Measurements from ENCODE around the gene ADAMTS20. TPM values are rescaled to one million over a fixed set of nuclear protein-coding genes. Genes with fewer than 3 reads are reported as not detected.

ADAMTS20 gene
- total RNA-seq, 4 donors from 2014 or later, result not detected

DNA sequence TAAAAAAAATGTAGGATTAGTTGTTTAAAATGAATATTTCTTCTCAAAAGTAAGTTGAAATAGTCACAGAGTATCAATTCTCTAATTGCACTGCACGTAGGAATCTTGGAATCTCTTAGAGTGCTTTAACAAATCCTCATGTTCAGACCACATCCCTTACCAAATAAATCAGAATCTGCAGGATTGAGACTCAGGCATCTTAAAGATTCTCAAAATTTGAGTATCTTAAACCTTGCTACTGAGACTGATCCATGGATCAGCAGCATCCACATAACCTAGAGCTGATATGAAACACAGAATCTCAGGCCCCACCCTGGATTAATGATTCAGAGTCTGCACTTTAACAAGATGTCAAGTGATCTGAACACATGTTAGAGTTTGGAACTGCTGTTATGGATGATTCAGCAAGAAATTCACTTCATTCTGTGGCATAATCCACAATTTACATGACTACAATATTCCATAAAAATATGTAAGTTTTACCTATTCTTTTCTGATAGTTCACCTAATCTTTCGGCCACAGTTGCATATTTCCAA, 58.7 kb downstream of the ADAMTS20 start:
- Histone ChIP-seq H3K27me3 (no peaks in the 10 kb centered on the region), H3K4me3 (no peak overlapping the region), H3K27ac (no peak overlapping the region), H3K4me1 (no peaks in the 10 kb centered on the region), H3K9me3 (no peaks in the 10 kb centered on the region), H3K36me3 (no peaks in the 10 kb centered on the region)
- no peak for DNase-seq (ENCODE audit: low spot score in 2 of 2)
- no peak for TF ChIP-seq POLR2AphosphoS5 (IDR thresholded peaks at IDR 0.05)
- TF ChIP-seq, protein P1, sequence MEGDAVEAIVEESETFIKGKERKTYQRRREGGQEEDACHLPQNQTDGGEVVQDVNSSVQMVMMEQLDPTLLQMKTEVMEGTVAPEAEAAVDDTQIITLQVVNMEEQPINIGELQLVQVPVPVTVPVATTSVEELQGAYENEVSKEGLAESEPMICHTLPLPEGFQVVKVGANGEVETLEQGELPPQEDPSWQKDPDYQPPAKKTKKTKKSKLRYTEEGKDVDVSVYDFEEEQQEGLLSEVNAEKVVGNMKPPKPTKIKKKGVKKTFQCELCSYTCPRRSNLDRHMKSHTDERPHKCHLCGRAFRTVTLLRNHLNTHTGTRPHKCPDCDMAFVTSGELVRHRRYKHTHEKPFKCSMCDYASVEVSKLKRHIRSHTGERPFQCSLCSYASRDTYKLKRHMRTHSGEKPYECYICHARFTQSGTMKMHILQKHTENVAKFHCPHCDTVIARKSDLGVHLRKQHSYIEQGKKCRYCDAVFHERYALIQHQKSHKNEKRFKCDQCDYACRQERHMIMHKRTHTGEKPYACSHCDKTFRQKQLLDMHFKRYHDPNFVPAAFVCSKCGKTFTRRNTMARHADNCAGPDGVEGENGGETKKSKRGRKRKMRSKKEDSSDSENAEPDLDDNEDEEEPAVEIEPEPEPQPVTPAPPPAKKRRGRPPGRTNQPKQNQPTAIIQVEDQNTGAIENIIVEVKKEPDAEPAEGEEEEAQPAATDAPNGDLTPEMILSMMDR (IDR thresholded peaks at IDR 0.05), result no peak
- no peak for TF ChIP-seq EP300 (IDR thresholded peaks at IDR 0.05)
- no peak for TF ChIP-seq POLR2A (IDR thresholded peaks at IDR 0.05)
- WGBS, result 74% methylated on average over 2 of the region's 2 CpGs

DNA sequence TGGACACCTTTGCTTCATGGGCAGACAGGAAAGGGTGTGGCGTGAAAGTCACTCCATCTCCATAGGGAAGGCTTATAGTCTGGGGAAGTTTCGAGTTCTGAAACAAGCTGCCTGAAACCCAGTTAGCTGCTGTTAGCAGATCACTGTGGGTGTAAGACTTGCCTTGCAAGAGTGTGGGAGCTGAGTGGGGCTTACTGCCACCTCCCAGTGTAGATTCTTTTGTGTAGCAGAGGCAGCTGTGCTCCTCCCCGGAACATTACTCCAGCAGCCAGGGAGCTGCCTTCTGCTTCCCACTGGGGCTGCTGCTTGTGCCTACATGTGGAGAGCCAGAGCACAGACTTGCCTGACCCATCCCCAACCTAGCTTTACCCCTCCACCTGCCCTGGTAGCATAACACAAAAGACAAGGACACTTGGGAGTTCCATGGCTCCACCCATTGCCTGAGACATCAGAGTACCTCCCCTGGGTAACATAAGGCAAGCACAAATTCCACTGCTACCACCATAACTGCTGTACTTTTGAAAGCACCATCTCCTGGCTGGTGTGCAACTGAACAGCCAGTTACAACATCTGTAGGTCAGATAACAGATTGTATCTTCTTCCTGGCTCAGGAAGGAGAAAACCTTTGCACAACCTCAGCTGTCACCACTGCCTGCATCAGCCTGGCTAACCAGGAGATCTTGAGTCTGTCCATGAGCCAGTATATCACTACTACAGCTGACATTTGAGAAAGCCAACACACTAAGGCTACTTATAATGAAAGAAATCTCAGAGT, 69.5 kb downstream of the ADAMTS20 start:
- Histone ChIP-seq H3K4me1 (no peaks in the 10 kb centered on the region), H3K27ac (no peak overlapping the region), H3K36me3 (no peaks in the 10 kb centered on the region), H3K9me3 (no peaks in the 10 kb centered on the region), H3K27me3 (no peaks in the 10 kb centered on the region), H3K4me3 (no peak overlapping the region)
- no peak for TF ChIP-seq POLR2AphosphoS5 (IDR thresholded peaks at IDR 0.05)
- no peak for TF ChIP-seq EP300 (IDR thresholded peaks at IDR 0.05)
- no peak for TF ChIP-seq POLR2A (IDR thresholded peaks at IDR 0.05)
- TF ChIP-seq, protein P1 (IDR thresholded peaks at IDR 0.05), result no peak
- DNase-seq (ENCODE audit: low spot score in 2 of 2), result no peak
- WGBS, result 84% methylated on average over 2 of the region's 3 CpGs

DNA sequence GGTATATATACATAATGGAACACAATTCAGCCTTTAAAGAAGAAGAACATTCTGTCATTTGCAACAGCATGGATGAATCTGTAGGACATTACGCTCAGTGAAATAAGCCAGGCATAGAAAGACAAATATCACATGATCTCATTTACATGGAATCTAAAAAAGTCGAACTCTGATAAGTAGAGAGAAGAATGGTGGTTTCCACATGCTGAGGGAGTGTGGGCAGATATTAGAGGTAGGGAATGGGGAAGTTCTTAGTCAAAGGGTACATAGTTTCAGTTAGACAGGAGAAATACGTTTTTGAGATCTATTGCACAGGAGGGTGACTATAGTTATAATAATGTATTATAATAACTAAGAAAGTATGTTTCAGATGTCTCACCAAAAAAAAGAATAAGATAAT, 71.4 kb downstream of the ADAMTS20 start:
- WGBS, result 67% methylated on average over 3 of the region's 3 CpGs
- H3K9me3 ChIP-seq, result no peaks in the 10 kb centered on the region
- H3K4me3 ChIP-seq, result no peak overlapping the region
- no peaks in the 10 kb centered on the region for H3K27me3 ChIP-seq
- no peaks in the 10 kb centered on the region for H3K4me1 ChIP-seq
- no peaks in the 10 kb centered on the region for H3K36me3 ChIP-seq
- no peak overlapping the region for H3K27ac ChIP-seq
- DNase-seq (ENCODE audit: low spot score in 2 of 2), result no peak
- TF ChIP-seq POLR2A (IDR thresholded peaks at IDR 0.05) (no peak), POLR2AphosphoS5 (IDR thresholded peaks at IDR 0.05) (no peak), EP300 (IDR thresholded peaks at IDR 0.05) (no peak)
- TF ChIP-seq, protein P1 (IDR thresholded peaks at IDR 0.05), result no peak

DNA sequence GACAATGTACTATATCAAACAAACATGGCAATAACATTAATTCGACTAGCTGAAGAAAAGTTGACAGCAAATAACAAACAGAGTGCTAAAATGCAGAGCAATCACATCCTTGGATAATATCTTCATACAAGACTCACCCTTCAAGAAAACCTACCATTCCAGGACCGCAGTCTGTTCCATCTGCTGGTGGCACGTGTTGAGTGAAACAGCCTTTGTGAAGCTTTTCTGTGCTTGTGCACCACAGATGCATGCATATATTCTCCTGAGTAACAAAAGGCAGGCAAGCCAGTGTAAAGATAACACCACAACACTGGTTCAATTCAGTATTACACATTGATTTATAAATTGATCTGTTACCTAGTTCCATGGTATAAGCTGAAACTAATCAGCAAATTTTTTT, 89.3 kb downstream of the ADAMTS20 start:
- no peaks in the 10 kb centered on the region for H3K4me1 ChIP-seq
- H3K36me3 ChIP-seq, result no peaks in the 10 kb centered on the region
- no peak for DNase-seq (ENCODE audit: low spot score in 2 of 2)
- no peaks in the 10 kb centered on the region for H3K27me3 ChIP-seq
- WGBS, result 67% methylated on average over 3 of the region's 3 CpGs
- no peak overlapping the region for H3K27ac ChIP-seq
- H3K9me3 ChIP-seq, result no peaks in the 10 kb centered on the region
- TF ChIP-seq POLR2AphosphoS5 (IDR thresholded peaks at IDR 0.05) (no peak), EP300 (IDR thresholded peaks at IDR 0.05) (no peak), POLR2A (IDR thresholded peaks at IDR 0.05) (no peak)
- TF ChIP-seq, protein P1 (IDR thresholded peaks at IDR 0.05), result no peak
- no peak overlapping the region for H3K4me3 ChIP-seq

DNA sequence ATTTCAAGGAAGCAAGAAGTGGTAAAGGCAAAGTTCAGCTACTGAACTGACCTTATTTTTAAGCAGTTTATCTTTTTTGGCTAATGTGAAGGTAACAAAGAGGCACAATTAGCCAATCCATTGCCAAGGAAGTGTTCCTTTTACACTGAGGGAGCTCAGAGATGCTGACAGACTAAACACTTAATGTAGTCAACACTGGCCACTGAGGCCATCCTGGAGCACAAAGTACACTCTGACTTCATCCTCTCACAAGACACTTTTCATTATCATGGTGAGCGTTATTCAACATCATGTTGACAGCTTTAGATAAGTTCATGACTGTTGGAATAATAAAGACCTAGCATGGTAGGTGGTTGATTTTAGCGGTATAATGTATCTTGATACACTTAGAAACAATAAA, 89.9 kb downstream of the ADAMTS20 start:
- TF ChIP-seq POLR2AphosphoS5 (IDR thresholded peaks at IDR 0.05) (no peak), POLR2A (IDR thresholded peaks at IDR 0.05) (no peak), EP300 (IDR thresholded peaks at IDR 0.05) (no peak)
- TF ChIP-seq, protein P1 (IDR thresholded peaks at IDR 0.05), result no peak
- no peak overlapping the region for H3K27ac ChIP-seq
- WGBS, result 85% methylated on average over 2 of the region's 2 CpGs
- no peak overlapping the region for H3K4me3 ChIP-seq
- H3K9me3 ChIP-seq, result no peaks in the 10 kb centered on the region
- no peaks in the 10 kb centered on the region for H3K27me3 ChIP-seq
- H3K36me3 ChIP-seq, result no peaks in the 10 kb centered on the region
- no peak for DNase-seq (ENCODE audit: low spot score in 2 of 2)
- H3K4me1 ChIP-seq, result no peaks in the 10 kb centered on the region
